Astrocyte (in vitro differentiated cells and primary cell): ENCODE results near the gene CNTNAP2. TPM values are rescaled to one million over a fixed set of nuclear protein-coding genes. Genes with fewer than 3 reads are reported as not detected.

ENCODE experiments used
- DNase-seq: peaks from one replicate; pipeline ENCODE4 v3.0.0-alpha.2; 2010; ENCODE audit warnings: low read depth
- FAIRE-seq: peaks from 2 replicates; lab custom pipeline; 2011; peaks lifted over from hg19 to GRCh38; lab: Jason Lieb, UNC
- H2AFZ ChIP-seq: 2 replicates; pipeline ENCODE4 v1.6.0; 2012; ENCODE audit warnings: low read depth, low read length, inconsistent platforms
- H3K27ac ChIP-seq: 2 replicates; pipeline ENCODE4 v1.5.1; 2011; ENCODE audit warnings: low read depth, low read length, inconsistent platforms
- H3K27me3 ChIP-seq: 2 replicates; pipeline ENCODE4 v1.6.0; 2011; ENCODE audit warnings: low read length, inconsistent platforms; ENCODE audit not compliant: insufficient read depth
- H3K36me3 ChIP-seq: 2 replicates; pipeline ENCODE4 v1.5.1; 2011; ENCODE audit warnings: low read length, inconsistent platforms; ENCODE audit not compliant: insufficient read depth
- H3K4me1 ChIP-seq: 2 replicates; pipeline ENCODE4 v1.5.1; 2011; ENCODE audit warnings: low read length, inconsistent platforms; ENCODE audit not compliant: insufficient read depth
- H3K4me2 ChIP-seq: 2 replicates; pipeline ENCODE4 v1.6.0; 2012; ENCODE audit warnings: low read length, inconsistent platforms
- H3K4me3 ChIP-seq: 2 replicates; pipeline ENCODE4 v1.5.1; 2011; ENCODE audit warnings: low read depth, mild to moderate bottlenecking, low read length, inconsistent platforms; ENCODE audit not compliant: insufficient read depth
- H3K79me2 ChIP-seq: 2 replicates; pipeline ENCODE4 v1.6.0; 2012; ENCODE audit warnings: mild to moderate bottlenecking, low read length, inconsistent platforms; ENCODE audit not compliant: insufficient read depth
- H3K9ac ChIP-seq: 2 replicates; pipeline ENCODE4 v1.6.0; 2012; ENCODE audit warnings: mild to moderate bottlenecking, low read length, inconsistent platforms
- H3K9me3 ChIP-seq: 2 replicates; pipeline ENCODE4 v1.5.1; 2012; ENCODE audit warnings: low read depth, mild to moderate bottlenecking, low read length, inconsistent platforms; ENCODE audit not compliant: insufficient read depth
- H4K20me1 ChIP-seq: 2 replicates; pipeline ENCODE4 v1.6.0; 2012; ENCODE audit warnings: low read length, inconsistent platforms; ENCODE audit not compliant: insufficient read depth
- H3K27ac Mint-ChIP-seq: one replicate; pipeline ENCODE4 v1.8.0; 2021; ENCODE audit warnings: mild to moderate bottlenecking, mixed read lengths; ENCODE audit not compliant: unreplicated experiment
- H3K27me3 Mint-ChIP-seq: one replicate; pipeline ENCODE4 v1.8.0; 2021; ENCODE audit warnings: low read depth, mixed read lengths; ENCODE audit not compliant: unreplicated experiment
- H3K36me3 Mint-ChIP-seq: one replicate; pipeline ENCODE4 v1.8.0; 2021; ENCODE audit warnings: low read depth, mixed read lengths; ENCODE audit not compliant: unreplicated experiment
- H3K4me1 Mint-ChIP-seq: one replicate; pipeline ENCODE4 v1.8.0; 2021; ENCODE audit warnings: low read depth, mixed read lengths; ENCODE audit not compliant: unreplicated experiment
- H3K4me3 Mint-ChIP-seq: one replicate; pipeline ENCODE4 v1.8.0; 2021; ENCODE audit warnings: mild to moderate bottlenecking, moderate library complexity, mixed read lengths; ENCODE audit not compliant: unreplicated experiment
- H3K9me3 Mint-ChIP-seq: one replicate; pipeline ENCODE4 v1.8.0; 2021; ENCODE audit warnings: mild to moderate bottlenecking, mixed read lengths; ENCODE audit not compliant: unreplicated experiment
- EZH2 ChIP-seq: IDR thresholded peaks from 2 replicates; pipeline ENCODE4 v1.6.1; 2012; ENCODE audit warnings: mild to moderate bottlenecking, low read length, inconsistent platforms; ENCODE audit not compliant: insufficient read depth
- total RNA-seq: library from RNA; stranded (reverse); gene quantifications from 2 replicates; pipeline ENCODE4 v1.2.1, GENCODE V29; 2021
- TF ChIP-seq, protein P1 (sequence below): IDR thresholded peaks from 2 replicates; pipeline ENCODE4 v1.5.1; 2011; ENCODE audit warnings: low read depth, mild to moderate bottlenecking, inconsistent platforms, low read length, moderate library complexity; ENCODE audit not compliant: insufficient read depth

The CNTNAP2 gene
- total RNA-seq, 1 donor from 2014 or later = 20.0 TPM

DNA sequence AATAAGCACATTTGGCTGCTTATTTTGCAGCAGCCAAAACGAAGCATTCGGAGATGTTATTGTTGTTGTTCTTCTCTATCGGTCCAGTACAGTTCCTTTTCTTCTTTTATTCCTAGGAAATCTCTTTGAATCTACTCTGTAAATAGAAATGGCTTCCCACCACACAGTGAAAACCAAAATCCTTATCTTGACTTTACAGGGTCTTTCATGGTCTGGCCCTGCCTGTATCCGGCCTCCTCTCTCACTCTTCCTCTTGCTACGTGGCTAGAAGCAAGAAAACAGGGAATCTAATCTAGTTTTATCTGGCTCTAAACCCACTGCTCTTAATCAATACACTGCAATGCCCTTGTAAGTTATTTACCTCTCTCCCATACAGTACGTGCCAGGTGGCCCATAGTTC, 1547.9 kb downstream of the CNTNAP2 start:
- no peaks in the 10 kb centered on the region for H3K27me3 Mint-ChIP-seq
- no peaks in the 10 kb centered on the region for H3K9me3 Mint-ChIP-seq
- H3K36me3 ChIP-seq = no peaks in the 10 kb centered on the region
- no peak overlapping the region for H3K9ac ChIP-seq
- no peak overlapping the region for H3K4me2 ChIP-seq
- H3K4me1 Mint-ChIP-seq = no peaks in the 10 kb centered on the region
- no peak overlapping the region for H3K27ac ChIP-seq
- FAIRE-seq = no peak
- no peaks in the 10 kb centered on the region for H3K4me1 ChIP-seq
- TF ChIP-seq, protein P1, sequence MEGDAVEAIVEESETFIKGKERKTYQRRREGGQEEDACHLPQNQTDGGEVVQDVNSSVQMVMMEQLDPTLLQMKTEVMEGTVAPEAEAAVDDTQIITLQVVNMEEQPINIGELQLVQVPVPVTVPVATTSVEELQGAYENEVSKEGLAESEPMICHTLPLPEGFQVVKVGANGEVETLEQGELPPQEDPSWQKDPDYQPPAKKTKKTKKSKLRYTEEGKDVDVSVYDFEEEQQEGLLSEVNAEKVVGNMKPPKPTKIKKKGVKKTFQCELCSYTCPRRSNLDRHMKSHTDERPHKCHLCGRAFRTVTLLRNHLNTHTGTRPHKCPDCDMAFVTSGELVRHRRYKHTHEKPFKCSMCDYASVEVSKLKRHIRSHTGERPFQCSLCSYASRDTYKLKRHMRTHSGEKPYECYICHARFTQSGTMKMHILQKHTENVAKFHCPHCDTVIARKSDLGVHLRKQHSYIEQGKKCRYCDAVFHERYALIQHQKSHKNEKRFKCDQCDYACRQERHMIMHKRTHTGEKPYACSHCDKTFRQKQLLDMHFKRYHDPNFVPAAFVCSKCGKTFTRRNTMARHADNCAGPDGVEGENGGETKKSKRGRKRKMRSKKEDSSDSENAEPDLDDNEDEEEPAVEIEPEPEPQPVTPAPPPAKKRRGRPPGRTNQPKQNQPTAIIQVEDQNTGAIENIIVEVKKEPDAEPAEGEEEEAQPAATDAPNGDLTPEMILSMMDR = no peak
- TF ChIP-seq EZH2 = no peak
- H2AFZ ChIP-seq = no peak overlapping the region
- DNase-seq = no peak
- no peak overlapping the region for H3K4me3 ChIP-seq
- no peaks in the 10 kb centered on the region for H4K20me1 ChIP-seq
- H3K9me3 ChIP-seq = no peaks in the 10 kb centered on the region
- H3K27ac Mint-ChIP-seq = no peak overlapping the region
- no peak overlapping the region for H3K4me3 Mint-ChIP-seq
- H3K27me3 ChIP-seq = no peaks in the 10 kb centered on the region
- H3K79me2 ChIP-seq = no peaks in the 10 kb centered on the region
- H3K36me3 Mint-ChIP-seq = no peaks in the 10 kb centered on the region

DNA sequence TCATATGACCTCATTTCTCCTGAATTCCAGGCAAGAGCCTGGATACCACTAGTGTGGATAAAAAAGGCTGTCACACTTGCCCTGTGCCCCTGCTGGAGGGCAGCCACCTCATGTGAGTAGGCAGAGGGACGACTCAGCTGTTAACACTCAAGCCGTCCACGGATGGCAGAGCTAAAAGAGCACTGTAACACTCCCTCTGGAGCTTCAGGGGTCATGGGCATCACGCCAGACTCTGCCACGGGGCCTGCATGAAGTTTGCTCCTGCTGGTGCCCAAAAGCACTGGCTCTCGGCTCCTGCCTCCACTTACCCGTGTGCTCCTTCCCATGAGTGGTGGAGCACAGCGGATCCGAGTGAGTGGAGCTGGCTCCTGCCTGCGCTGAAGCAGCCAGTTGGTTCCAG, 1554.2 kb downstream of the CNTNAP2 start:
- Histone ChIP-seq H4K20me1 (no peaks in the 10 kb centered on the region), H3K9me3 (peaks cover 3% of the 10 kb centered on the region), H3K27ac (no peak overlapping the region), H3K4me2 (no peak overlapping the region), H3K79me2 (no peaks in the 10 kb centered on the region), H2AFZ (no peak overlapping the region), H3K4me1 (no peaks in the 10 kb centered on the region), H3K4me3 (no peak overlapping the region), H3K27me3 (no peaks in the 10 kb centered on the region), H3K9ac (no peak overlapping the region), H3K36me3 (no peaks in the 10 kb centered on the region)
- no peaks in the 10 kb centered on the region for H3K36me3 Mint-ChIP-seq
- TF ChIP-seq, protein P1 = no peak
- no peak for TF ChIP-seq EZH2
- no peak overlapping the region for H3K4me3 Mint-ChIP-seq
- H3K9me3 Mint-ChIP-seq = no peaks in the 10 kb centered on the region
- no peaks in the 10 kb centered on the region for H3K4me1 Mint-ChIP-seq
- no peak for DNase-seq
- H3K27ac Mint-ChIP-seq = no peak overlapping the region
- no peak for FAIRE-seq
- no peaks in the 10 kb centered on the region for H3K27me3 Mint-ChIP-seq

DNA sequence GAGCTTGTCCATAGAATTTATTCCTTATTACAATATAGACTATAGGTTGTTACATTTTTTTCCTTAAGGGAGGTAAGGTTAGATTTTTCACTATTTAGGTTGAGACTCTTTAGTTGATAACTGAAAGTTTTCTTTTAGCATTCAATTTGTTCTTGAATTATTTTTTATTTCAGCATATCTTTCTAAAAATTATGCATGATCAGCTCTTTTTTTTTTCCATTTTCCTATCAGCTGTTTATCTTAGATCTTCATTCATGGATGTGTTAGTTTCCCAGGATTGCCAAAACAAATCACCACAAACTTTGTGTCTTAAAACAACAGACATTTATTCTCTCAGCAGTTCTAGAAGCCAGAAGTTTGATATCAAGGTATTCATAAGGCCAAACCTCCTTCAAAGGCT, 1558.1 kb downstream of the CNTNAP2 start:
- no peaks in the 10 kb centered on the region for H3K4me1 Mint-ChIP-seq
- H3K27ac ChIP-seq = no peak overlapping the region
- H3K4me3 ChIP-seq = no peak overlapping the region
- H3K36me3 ChIP-seq = no peaks in the 10 kb centered on the region
- H3K9ac ChIP-seq = no peak overlapping the region
- H3K27ac Mint-ChIP-seq = no peak overlapping the region
- no peaks in the 10 kb centered on the region for H3K4me1 ChIP-seq
- H3K36me3 Mint-ChIP-seq = no peaks in the 10 kb centered on the region
- H3K4me2 ChIP-seq = no peak overlapping the region
- H3K79me2 ChIP-seq = no peaks in the 10 kb centered on the region
- no peak overlapping the region for H3K4me3 Mint-ChIP-seq
- no peaks in the 10 kb centered on the region for H3K27me3 ChIP-seq
- no peak for TF ChIP-seq EZH2
- H4K20me1 ChIP-seq = no peaks in the 10 kb centered on the region
- no peaks in the 10 kb centered on the region for H3K27me3 Mint-ChIP-seq
- no peak for FAIRE-seq
- H3K9me3 Mint-ChIP-seq = no peaks in the 10 kb centered on the region
- no peak for DNase-seq
- H2AFZ ChIP-seq = no peak overlapping the region
- peaks cover 3% of the 10 kb centered on the region for H3K9me3 ChIP-seq
